C4-2B (cell line): ENCODE measurements around the gene FOXRED2.

ENCODE experiments used
- ZFX ChIP-seq: fragments of 450-650 bp; IDR thresholded peaks from 2 replicates; pipeline ENCODE4 v1.6.1; 2017
- TF ChIP-seq, protein P1 (sequence below): fragments of 450-650 bp; conservative IDR thresholded peaks from 2 replicates; pipeline ENCODE4 v1.5.1; 2017; ENCODE audit warnings: mild to moderate bottlenecking

DNA sequence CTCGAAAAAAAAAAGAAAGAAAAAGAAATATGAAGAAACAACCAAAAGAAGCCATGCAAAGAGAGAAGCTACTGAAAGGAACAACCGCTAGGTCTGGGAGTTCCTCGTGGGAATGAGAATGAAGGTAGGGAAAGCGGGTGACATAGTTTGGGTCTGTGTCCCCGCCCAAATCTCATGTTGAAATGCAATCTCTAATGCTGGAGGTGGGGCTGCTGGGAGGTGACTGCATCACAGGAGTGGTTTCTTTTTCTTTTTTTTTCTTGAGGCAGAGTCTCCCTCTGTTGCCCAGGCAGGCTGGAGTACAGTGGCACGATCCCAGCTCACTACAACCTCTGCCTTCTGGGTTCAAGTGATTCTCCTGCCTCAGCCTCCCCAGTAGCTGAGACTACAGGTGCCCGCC is 15.7 kb downstream of the FOXRED2 start:
- TF ChIP-seq, protein P1, sequence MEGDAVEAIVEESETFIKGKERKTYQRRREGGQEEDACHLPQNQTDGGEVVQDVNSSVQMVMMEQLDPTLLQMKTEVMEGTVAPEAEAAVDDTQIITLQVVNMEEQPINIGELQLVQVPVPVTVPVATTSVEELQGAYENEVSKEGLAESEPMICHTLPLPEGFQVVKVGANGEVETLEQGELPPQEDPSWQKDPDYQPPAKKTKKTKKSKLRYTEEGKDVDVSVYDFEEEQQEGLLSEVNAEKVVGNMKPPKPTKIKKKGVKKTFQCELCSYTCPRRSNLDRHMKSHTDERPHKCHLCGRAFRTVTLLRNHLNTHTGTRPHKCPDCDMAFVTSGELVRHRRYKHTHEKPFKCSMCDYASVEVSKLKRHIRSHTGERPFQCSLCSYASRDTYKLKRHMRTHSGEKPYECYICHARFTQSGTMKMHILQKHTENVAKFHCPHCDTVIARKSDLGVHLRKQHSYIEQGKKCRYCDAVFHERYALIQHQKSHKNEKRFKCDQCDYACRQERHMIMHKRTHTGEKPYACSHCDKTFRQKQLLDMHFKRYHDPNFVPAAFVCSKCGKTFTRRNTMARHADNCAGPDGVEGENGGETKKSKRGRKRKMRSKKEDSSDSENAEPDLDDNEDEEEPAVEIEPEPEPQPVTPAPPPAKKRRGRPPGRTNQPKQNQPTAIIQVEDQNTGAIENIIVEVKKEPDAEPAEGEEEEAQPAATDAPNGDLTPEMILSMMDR = no peak
- no peak for TF ChIP-seq ZFX
